HG02610 (cell line): ENCODE results near the gene NECTIN1.

ENCODE experiments used
- ATAC-seq: cut with Tn5 transposase; IDR thresholded peaks from one replicate; pipeline ENCODE4 v1.9.1; 2021; ENCODE audit warnings: mild to moderate bottlenecking, moderate library complexity; ENCODE audit not compliant: unreplicated experiment

NECTIN1 gene

GRCh38 chr11:119624102-119624615 is 104.8 kb downstream of the NECTIN1 start:
- ATAC-seq, result no peak

- no peak for ATAC-seq
These were observed 105.3 kb downstream of the NECTIN1 start for GRCh38 chr11:119623682-119624081.

- ATAC-seq, result no peak
These were observed 106.4 kb downstream of the NECTIN1 start for GRCh38 chr11:119622454-119623143.

GRCh38 chr11:119619665-119620064 is 109.3 kb downstream of the NECTIN1 start:
- ATAC-seq, result no peak

- ATAC-seq, result no peak
These were observed 110.6 kb downstream of the NECTIN1 start for GRCh38 chr11:119618208-119618909.

GRCh38 chr11:119617340-119617713 is 111.7 kb downstream of the NECTIN1 start:
- no peak for ATAC-seq

GRCh38 chr11:119616586-119617339 is 112.2 kb downstream of the NECTIN1 start:
- no peak for ATAC-seq

GRCh38 chr11:119615882-119616196 is 113.2 kb downstream of the NECTIN1 start:
- no peak for ATAC-seq

GRCh38 chr11:119615003-119615881 is 113.8 kb downstream of the NECTIN1 start:
- no peak for ATAC-seq

- no peak for ATAC-seq
These were observed 114.6 kb downstream of the NECTIN1 start for GRCh38 chr11:119614222-119615002.

- ATAC-seq, result no peak
These were observed 116.2 kb downstream of the NECTIN1 start for GRCh38 chr11:119612814-119613213.

- no peak for ATAC-seq
These were observed 118.1 kb downstream of the NECTIN1 start for GRCh38 chr11:119610836-119611426.

- ATAC-seq, result no peak
These were observed 120.2 kb downstream of the NECTIN1 start for GRCh38 chr11:119608781-119609180.

GRCh38 chr11:119608201-119608600 is 120.8 kb downstream of the NECTIN1 start:
- no peak for ATAC-seq

- ATAC-seq, result no peak
These were observed 121.3 kb downstream of the NECTIN1 start for GRCh38 chr11:119607726-119608125.

- ATAC-seq, result no peak
These were observed 123.8 kb downstream of the NECTIN1 start for GRCh38 chr11:119605137-119605665.

GRCh38 chr11:119602745-119603373 is 126.1 kb downstream of the NECTIN1 start:
- no peak for ATAC-seq

- ATAC-seq, result no peak
These were observed 129.0 kb downstream of the NECTIN1 start for GRCh38 chr11:119599864-119600541.
